Measurements from ENCODE around the gene PCBP3. TPM values are rescaled to one million over a fixed set of nuclear protein-coding genes. Genes with fewer than 3 reads are reported as not detected.

The PCBP3 gene
- total RNA-seq, 1 experiment from 2014 or later = 10.9 TPM

- Histone ChIP-seq H3K56ac (ENCODE audit: insufficient read length, low read depth, low read length) (no peak overlapping the region), H4K5ac (ENCODE audit: insufficient read length, low read depth, low read length) (no peak overlapping the region), H3K27me3 (ENCODE audit: insufficient read depth, low read length) (no peaks in the 10 kb centered on the region), H2BK120ac (ENCODE audit: low read depth, low read length, poor library complexity, severe bottlenecking) (no peak overlapping the region), H3K4ac (ENCODE audit: low read depth, low read length) (no peak overlapping the region), H3K23ac (ENCODE audit: insufficient read length, low read depth, low read length) (no peak overlapping the region), H2BK12ac (ENCODE audit: insufficient read length, low read depth, low read length) (no peak overlapping the region), H3K9ac (ENCODE audit: extremely low read depth, insufficient read length, low read length) (no peak overlapping the region), H3K79me2 (ENCODE audit: insufficient read depth, low read length) (no peaks in the 10 kb centered on the region), H3T11ph (ENCODE audit: low read length) (no peak overlapping the region), H3K4me1 (ENCODE audit: insufficient read depth, low read length) (no peaks in the 10 kb centered on the region), H2AFZ (ENCODE audit: low read length) (no peak overlapping the region), H3K23me2 (ENCODE audit: insufficient read length, low read depth, low read length, poor library complexity, severe bottlenecking) (no peaks in the 10 kb centered on the region), H2BK15ac (ENCODE audit: low read depth, low read length) (no peak overlapping the region), H3K27ac (ENCODE audit: insufficient read length, low read depth, low read length) (no peak overlapping the region), H2BK20ac (ENCODE audit: low read depth, low read length, poor library complexity, severe bottlenecking) (no peak overlapping the region), H3K9me3 (ENCODE audit: control insufficient read depth, low read depth, low read length) (no peaks in the 10 kb centered on the region), H2BK5ac (ENCODE audit: insufficient read length, low read length) (no peak overlapping the region), H3K4me2 (ENCODE audit: insufficient read depth, insufficient read length, low read length) (no peak overlapping the region), H3K18ac (ENCODE audit: insufficient read length, low read depth, low read length) (no peak overlapping the region), H3K79me1 (ENCODE audit: insufficient read depth, low read depth, low read length, poor library complexity, severe bottlenecking) (no peaks in the 10 kb centered on the region), H4K8ac (replicated peaks; ENCODE audit: insufficient read length, low read depth, low read length) (no peak overlapping the region), H2AK5ac (ENCODE audit: insufficient read length, low read length) (no peak overlapping the region), H3K14ac (ENCODE audit: insufficient read depth, low read length) (no peak overlapping the region), H4K20me1 (ENCODE audit: control insufficient read depth, insufficient read depth, insufficient read length) (no peaks in the 10 kb centered on the region), H4K91ac (ENCODE audit: insufficient read length, low read depth, low read length) (no peak overlapping the region)
- Mint-ChIP-seq H3K9me3 (peaks cover 8 to 15% of the 10 kb centered on the region in 2 experiments; a peak in 4 of 5 replicates), H3K27ac (no peak overlapping the region), H3K27me3 (ENCODE audit: low read depth) (no peaks in the 10 kb centered on the region), H3K36me3 (ENCODE audit: insufficient read depth in 1 of 3, low read depth in 3 of 3) (peaks cover 4 to 11% (median 8%) of the 10 kb centered on the region in 3 experiments; a peak in 6 of 7 replicates), H3K4me1 (peaks cover 0 to 6% of the 10 kb centered on the region in 2 experiments; a peak in 2 of 4 replicates), H3K4me3 (no peak overlapping the region)
- DNase-seq = no peak
- no CpG with 5 or more reads among the region's 1 CpG for WGBS (ENCODE audit: extremely low coverage, insufficient read length, low lambda C conversion rate)
- no peak for TF ChIP-seq CTCF (conservative IDR thresholded peaks at IDR 0.05)
Observed at GRCh38 chr21:45669382-45669781, 25.9 kb downstream of the PCBP3 start.
